Hippocampal formation (tissue), 2 donors: ENCODE measurements around the gene MAP6.

Source experiments
- DNase-seq, 2 donors: peaks; one replicate each; lab custom pipeline; 2025; lab: John Stamatoyannopoulos, UW

The MAP6 gene

GRCh38 chr11:75567971-75568370 lies 100.9 kb downstream of the MAP6 start:
- no peak for DNase-seq

GRCh38 chr11:75566763-75567279 lies 102.0 kb downstream of the MAP6 start:
- no peak for DNase-seq

- DNase-seq = no peak
These were observed 102.7 kb downstream of the MAP6 start for GRCh38 chr11:75565916-75566762.

GRCh38 chr11:75565221-75565814 lies 103.5 kb downstream of the MAP6 start:
- no peak for DNase-seq

- DNase-seq = no peak
These were observed 104.8 kb downstream of the MAP6 start for GRCh38 chr11:75563978-75564552.

GRCh38 chr11:75563501-75563977 lies 105.3 kb downstream of the MAP6 start:
- no peak for DNase-seq

GRCh38 chr11:75562836-75563484 lies 105.9 kb downstream of the MAP6 start:
- no peak for DNase-seq

- DNase-seq = peak; percentile 22 to 59
These were observed 106.6 kb downstream of the MAP6 start, which contains the start of gene SERPINH1 for GRCh38 chr11:75562048-75562835. TSS of gene SERPINH1 (plus strand) at chr11:75562253. CDS start at chr11:75566350, 4,097 bp downstream.

GRCh38 chr11:75561426-75562047 lies 107.3 kb downstream of the MAP6 start:
- no peak for DNase-seq

GRCh38 chr11:75560644-75561043 lies 108.2 kb downstream of the MAP6 start:
- no peak for DNase-seq

GRCh38 chr11:75558939-75559843 lies 109.6 kb downstream of the MAP6 start:
- no peak for DNase-seq

GRCh38 chr11:75557666-75558494 lies 111.0 kb downstream of the MAP6 start:
- no peak for DNase-seq

- no peak for DNase-seq
These were observed 112.6 kb downstream of the MAP6 start for GRCh38 chr11:75556275-75556674.

- DNase-seq = no peak
These were observed 113.6 kb downstream of the MAP6 start for GRCh38 chr11:75555079-75555811.

- DNase-seq = peak; percentile 94 to 95
These were observed 114.4 kb downstream of the MAP6 start for GRCh38 chr11:75554258-75555022.

GRCh38 chr11:75553889-75554257 lies 115.0 kb downstream of the MAP6 start:
- DNase-seq = no peak

GRCh38 chr11:75553182-75553581 lies 115.7 kb downstream of the MAP6 start:
- DNase-seq = no peak
